ENCODE measurements around the gene SLC40A1.

GRCh38 chr2:189592353-189592984 lies 11.9 kb upstream of the SLC40A1 start:
- TF ChIP-seq CTCF (conservative IDR thresholded peaks at IDR 0.05; ENCODE audit: low read depth, low read length), result no peak
- no peak for TF ChIP-seq EZH2 (IDR thresholded peaks at IDR 0.05; ENCODE audit: low read length, unreplicated experiment)
- TF ChIP-seq EZH2phosphoT487 (IDR thresholded peaks at IDR 0.05; ENCODE audit: borderline replicate concordance, low read length), result no peak

Data from PC-3 (cell line).